ENCODE data around the gene DHRS3.

DHRS3 gene

GRCh38 chr1:12562955-12563576 is 54.9 kb downstream of the DHRS3 start:
- Histone ChIP-seq H3K9me3 (ENCODE audit: control insufficient read depth in 2 of 2, low read length in 2 of 2) (peaks cover 0 to 5% of the 10 kb centered on the region in 2 donors), H3K27me3 (ENCODE audit: control insufficient read depth in 1 of 2, insufficient read depth in 2 of 2, low read length in 2 of 2) (no peaks in the 10 kb centered on the region), H3K4me1 (ENCODE audit: control insufficient read depth, insufficient read depth, low read length) (peaks cover 7% of the 10 kb centered on the region), H3K27ac (ENCODE audit: low read length) (no peak overlapping the region), H3K36me3 (ENCODE audit: control insufficient read depth in 2 of 2, insufficient read depth in 2 of 2, low read length in 2 of 2) (peaks cover 4 to 8% of the 10 kb centered on the region in 2 donors), H3K4me3 (ENCODE audit: low read length in 2 of 2) (no peak overlapping the region), H3K9ac (ENCODE audit: low read length in 2 of 2) (no peak overlapping the region)

GRCh38 chr1:12561121-12561520 is 56.9 kb downstream of the DHRS3 start:
- H3K9me3 ChIP-seq (ENCODE audit: control insufficient read depth in 2 of 2, low read length in 2 of 2), result peaks cover 0 to 5% of the 10 kb centered on the region in 2 donors
- H3K4me3 ChIP-seq (ENCODE audit: low read length in 2 of 2), result no peak overlapping the region
- no peaks in the 10 kb centered on the region for H3K27me3 ChIP-seq (ENCODE audit: control insufficient read depth in 1 of 2, insufficient read depth in 2 of 2, low read length in 2 of 2)
- no peaks in the 10 kb centered on the region for H3K36me3 ChIP-seq (ENCODE audit: control insufficient read depth in 2 of 2, insufficient read depth in 2 of 2, low read length in 2 of 2)
- H3K4me1 ChIP-seq (ENCODE audit: control insufficient read depth, insufficient read depth, low read length), result peaks cover 23% of the 10 kb centered on the region
- H3K9ac ChIP-seq (ENCODE audit: low read length in 2 of 2), result no peak overlapping the region
- no peak overlapping the region for H3K27ac ChIP-seq (ENCODE audit: low read length)

DNA sequence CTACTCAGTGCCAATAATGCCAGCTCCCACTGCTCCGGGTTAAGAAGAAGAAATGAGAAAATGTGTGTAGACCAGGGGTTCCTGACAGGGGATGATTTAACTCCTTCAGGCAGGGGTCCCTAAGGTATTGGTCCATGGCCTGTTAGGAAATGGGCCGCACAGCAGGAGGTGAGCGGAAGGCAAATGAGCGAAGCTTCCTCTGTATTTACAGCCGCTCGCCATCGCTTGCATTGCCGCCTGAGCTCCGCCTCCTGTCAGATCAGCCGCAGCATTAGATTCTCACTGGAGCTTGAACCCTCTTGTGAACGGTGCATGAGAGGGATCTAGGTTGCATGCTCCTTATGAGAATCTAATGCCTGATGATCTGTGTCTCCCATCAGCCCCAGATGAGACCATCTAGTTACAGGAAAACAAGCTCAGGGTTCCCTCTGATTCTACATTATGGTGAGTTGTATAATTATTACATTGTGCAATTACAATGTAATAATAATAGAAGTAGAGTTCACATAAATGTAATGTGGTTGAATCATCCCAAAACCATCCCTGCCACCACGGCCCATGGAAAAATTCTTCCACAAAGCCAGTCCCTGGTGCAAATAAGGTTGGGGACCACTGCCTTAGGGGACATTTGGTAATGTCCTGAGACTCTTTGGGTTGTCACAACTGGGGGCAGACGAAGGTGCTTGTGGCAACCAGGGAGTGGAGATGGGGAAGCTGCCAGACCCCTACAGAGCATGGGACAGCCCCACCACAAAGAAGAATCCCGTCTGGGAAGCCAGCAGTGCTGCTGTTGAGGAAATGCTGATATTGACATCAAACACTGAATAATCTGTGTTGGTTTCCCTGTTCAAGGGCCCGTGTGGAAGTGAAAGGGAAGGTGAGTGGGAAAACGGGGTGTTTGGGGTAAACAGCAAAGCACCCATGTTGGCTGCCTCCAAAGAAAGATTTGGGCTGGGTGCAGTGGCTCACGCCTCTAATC is 60.8 kb downstream of the DHRS3 start:
- peak overlapping the region in 1 of 2 donors; percentile 42 for H3K9ac ChIP-seq (ENCODE audit: low read length in 2 of 2)
- no peaks in the 10 kb centered on the region for H3K27me3 ChIP-seq (ENCODE audit: control insufficient read depth in 1 of 2, insufficient read depth in 2 of 2, low read length in 2 of 2)
- no peaks in the 10 kb centered on the region for H3K9me3 ChIP-seq (ENCODE audit: control insufficient read depth in 2 of 2, low read length in 2 of 2)
- peaks cover 38% of the 10 kb centered on the region for H3K4me1 ChIP-seq (ENCODE audit: control insufficient read depth, insufficient read depth, low read length)
- peak overlapping the region; percentile 80 for H3K27ac ChIP-seq (ENCODE audit: low read length)
- no peaks in the 10 kb centered on the region for H3K36me3 ChIP-seq (ENCODE audit: control insufficient read depth in 2 of 2, insufficient read depth in 2 of 2, low read length in 2 of 2)
- peak overlapping the region in 1 of 2 donors; percentile 35 for H3K4me3 ChIP-seq (ENCODE audit: low read length in 2 of 2)

DNA sequence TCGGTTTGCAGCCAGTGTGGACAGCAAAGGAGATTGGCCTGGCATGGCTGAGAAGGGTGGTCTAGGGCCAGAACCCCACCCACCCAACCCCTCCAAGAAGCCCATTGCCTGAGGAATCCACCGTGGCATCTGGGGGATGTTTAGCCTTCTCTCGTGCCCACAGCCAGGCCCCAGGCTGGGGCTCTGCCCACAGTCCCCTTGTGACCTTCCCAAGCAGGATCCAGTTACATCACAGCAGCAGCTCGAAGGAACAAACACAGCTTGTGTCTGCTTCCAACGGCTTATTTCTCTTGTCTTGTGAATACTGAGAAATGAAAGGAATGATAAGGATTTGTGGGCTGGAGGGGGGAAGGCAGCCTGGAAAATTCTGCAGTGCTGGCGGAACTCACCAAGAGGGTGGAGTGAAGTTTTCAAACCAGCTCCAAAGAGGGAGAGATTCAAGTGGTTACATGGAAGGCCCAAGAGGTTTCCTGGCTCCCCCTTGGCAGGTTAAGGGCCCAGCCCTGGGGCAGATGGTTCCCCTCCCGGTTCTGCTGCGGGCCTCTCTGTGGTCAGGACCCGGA is 61.6 kb downstream of the DHRS3 start:
- Histone ChIP-seq H3K27ac (ENCODE audit: low read length) (peak overlapping the region; percentile 80), H3K4me3 (ENCODE audit: low read length in 2 of 2) (peak overlapping the region in 1 of 2 donors; percentile 3), H3K36me3 (ENCODE audit: control insufficient read depth in 2 of 2, insufficient read depth in 2 of 2, low read length in 2 of 2) (no peaks in the 10 kb centered on the region), H3K9ac (ENCODE audit: low read length in 2 of 2) (peak overlapping the region in 1 of 2 donors; percentile 42), H3K9me3 (ENCODE audit: control insufficient read depth in 2 of 2, low read length in 2 of 2) (no peaks in the 10 kb centered on the region), H3K4me1 (ENCODE audit: control insufficient read depth, insufficient read depth, low read length) (peaks cover 42% of the 10 kb centered on the region), H3K27me3 (ENCODE audit: control insufficient read depth in 1 of 2, insufficient read depth in 2 of 2, low read length in 2 of 2) (no peaks in the 10 kb centered on the region)

- H3K36me3 ChIP-seq (ENCODE audit: control insufficient read depth in 2 of 2, insufficient read depth in 2 of 2, low read length in 2 of 2), result no peaks in the 10 kb centered on the region
- H3K27ac ChIP-seq (ENCODE audit: low read length), result peak overlapping the region; percentile 31
- no peaks in the 10 kb centered on the region for H3K9me3 ChIP-seq (ENCODE audit: control insufficient read depth in 2 of 2, low read length in 2 of 2)
- H3K9ac ChIP-seq (ENCODE audit: low read length in 2 of 2), result no peak overlapping the region
- no peak overlapping the region for H3K4me3 ChIP-seq (ENCODE audit: low read length in 2 of 2)
- H3K27me3 ChIP-seq (ENCODE audit: control insufficient read depth in 1 of 2, insufficient read depth in 2 of 2, low read length in 2 of 2), result no peaks in the 10 kb centered on the region
- H3K4me1 ChIP-seq (ENCODE audit: control insufficient read depth, insufficient read depth, low read length), result peaks cover 42% of the 10 kb centered on the region
These were observed 62.3 kb downstream of the DHRS3 start for GRCh38 chr1:12555411-12556367.

DNA sequence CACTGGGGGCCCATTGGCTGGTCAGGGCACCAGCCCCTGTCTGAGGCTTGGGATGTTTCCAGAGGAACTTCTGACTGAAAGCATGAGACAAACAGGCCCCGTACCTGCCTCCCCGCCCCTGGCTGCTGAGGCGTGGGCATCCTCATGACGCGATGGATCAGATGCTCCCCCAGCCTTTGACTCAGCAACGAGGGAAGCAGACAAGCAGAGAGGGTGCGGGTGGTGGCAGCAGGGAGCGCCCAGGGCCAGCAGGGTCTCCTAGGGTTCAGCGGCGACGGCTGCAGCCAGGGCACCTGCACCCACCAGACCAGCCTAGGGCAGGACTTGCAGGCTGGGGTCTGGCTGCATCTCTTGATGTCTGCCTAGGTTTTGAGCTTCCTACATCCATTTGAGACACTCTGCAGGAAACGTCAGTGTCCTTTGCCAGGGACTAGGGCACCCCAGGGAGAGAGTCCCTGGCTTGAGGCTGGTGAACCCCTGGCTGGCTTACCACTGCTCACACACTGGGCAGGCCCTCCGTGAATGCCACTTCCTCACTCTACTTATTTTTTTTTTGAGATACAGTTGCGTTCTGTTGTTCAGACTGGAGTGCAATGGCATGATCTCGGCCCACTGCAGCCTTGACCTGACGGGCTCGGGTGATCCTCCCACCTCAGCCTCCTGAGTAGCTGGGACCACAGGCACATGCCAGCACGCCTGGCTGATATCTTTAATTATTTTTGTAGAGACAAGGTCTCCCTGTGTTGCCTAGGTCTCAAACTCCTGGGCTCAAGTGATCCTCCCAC is 63.3 kb downstream of the DHRS3 start:
- H3K4me1 ChIP-seq (ENCODE audit: control insufficient read depth, insufficient read depth, low read length), result peaks cover 44% of the 10 kb centered on the region
- H3K9ac ChIP-seq (ENCODE audit: low read length in 2 of 2), result no peak overlapping the region
- no peak overlapping the region for H3K4me3 ChIP-seq (ENCODE audit: low read length in 2 of 2)
- no peaks in the 10 kb centered on the region for H3K9me3 ChIP-seq (ENCODE audit: control insufficient read depth in 2 of 2, low read length in 2 of 2)
- H3K27me3 ChIP-seq (ENCODE audit: control insufficient read depth in 1 of 2, insufficient read depth in 2 of 2, low read length in 2 of 2), result no peaks in the 10 kb centered on the region
- H3K27ac ChIP-seq (ENCODE audit: low read length), result peak overlapping the region; percentile 67
- no peaks in the 10 kb centered on the region for H3K36me3 ChIP-seq (ENCODE audit: control insufficient read depth in 2 of 2, insufficient read depth in 2 of 2, low read length in 2 of 2)

GRCh38 chr1:12553963-12554362 is 64.0 kb downstream of the DHRS3 start:
- H3K4me1 ChIP-seq (ENCODE audit: control insufficient read depth, insufficient read depth, low read length), result peaks cover 51% of the 10 kb centered on the region
- no peaks in the 10 kb centered on the region for H3K36me3 ChIP-seq (ENCODE audit: control insufficient read depth in 2 of 2, insufficient read depth in 2 of 2, low read length in 2 of 2)
- peak overlapping the region; percentile 67 for H3K27ac ChIP-seq (ENCODE audit: low read length)
- no peak overlapping the region for H3K4me3 ChIP-seq (ENCODE audit: low read length in 2 of 2)
- H3K9me3 ChIP-seq (ENCODE audit: control insufficient read depth in 2 of 2, low read length in 2 of 2), result no peaks in the 10 kb centered on the region
- no peak overlapping the region for H3K9ac ChIP-seq (ENCODE audit: low read length in 2 of 2)
- no peaks in the 10 kb centered on the region for H3K27me3 ChIP-seq (ENCODE audit: control insufficient read depth in 1 of 2, insufficient read depth in 2 of 2, low read length in 2 of 2)

- Histone ChIP-seq H3K36me3 (ENCODE audit: control insufficient read depth in 2 of 2, insufficient read depth in 2 of 2, low read length in 2 of 2) (no peaks in the 10 kb centered on the region), H3K9ac (ENCODE audit: low read length in 2 of 2) (no peak overlapping the region), H3K9me3 (ENCODE audit: control insufficient read depth in 2 of 2, low read length in 2 of 2) (no peaks in the 10 kb centered on the region), H3K27ac (ENCODE audit: low read length) (peak overlapping the region; percentile 67), H3K4me1 (ENCODE audit: control insufficient read depth, insufficient read depth, low read length) (peaks cover 56% of the 10 kb centered on the region), H3K27me3 (ENCODE audit: control insufficient read depth in 1 of 2, insufficient read depth in 2 of 2, low read length in 2 of 2) (no peaks in the 10 kb centered on the region), H3K4me3 (ENCODE audit: low read length in 2 of 2) (no peak overlapping the region)
These were observed 64.8 kb downstream of the DHRS3 start for GRCh38 chr1:12552951-12553921.
